PC-9 (cell line): ENCODE measurements around the gene SOWAHC. TPM values are rescaled to one million over a fixed set of nuclear protein-coding genes. Genes with fewer than 3 reads are reported as not detected.
"Not testable (repeated sequence)": the region's sequence is repeated elsewhere in the genome, so short reads cannot be mapped to it uniquely, and the experiment has no call there.

Experiments used
- BruUV-seq: library from RNA; stranded (reverse); fragments of 400-500 nt; replicated peaks from 2 replicates; lab custom pipeline; 2021; lab: Mats Ljungman, UMichigan
- CTCF ChIA-PET: fragments of 300-600 bp; sonication (Branson Sonifier 250); formaldehyde crosslinking; loops from one replicate; lab custom pipeline; 2022; ENCODE audit warnings: antibody characterized with exemption; lab: Charles Lee
- POLR2A ChIA-PET: fragments of 300-600 bp; sonication (Branson Sonifier 250); formaldehyde crosslinking; loops from one replicate; lab custom pipeline; 2022; ENCODE audit warnings: antibody characterized with exemption; ENCODE audit not compliant: unreplicated experiment; lab: Charles Lee
- DNase-seq, 2 experiments: peaks; one replicate each; pipeline versions ENCODE4 v3.0.0 to v3.0.0-alpha.2; 2015 to 2022; ENCODE audit warnings: mixed read lengths in 1 of 2
- H2AFZ ChIP-seq: fragments of 200-600 bp; sonication (generic); 2 replicates; pipeline ENCODE4 v1.8.1; 2017; ENCODE audit warnings: antibody characterized with exemption
- H3F3A ChIP-seq: fragments of 200-600 bp; sonication (generic); 2 replicates; pipeline ENCODE4 v1.8.1; 2017; ENCODE audit warnings: antibody characterized with exemption, mild to moderate bottlenecking, low read depth; ENCODE audit not compliant: insufficient read depth
- H3K27ac ChIP-seq: fragments of 200-600 bp; sonication (generic); 2 replicates; pipeline ENCODE4 v1.6.1; 2016; ENCODE audit warnings: mixed run types
- H3K27me3 ChIP-seq: fragments of 200-600 bp; sonication (generic); 2 replicates; pipeline ENCODE4 v1.6.1; 2016; ENCODE audit warnings: low read depth, mixed run types; ENCODE audit not compliant: insufficient read depth
- H3K36me3 ChIP-seq: fragments of 200-600 bp; sonication (generic); 2 replicates; pipeline ENCODE4 v1.6.1; 2016; ENCODE audit warnings: low read depth, mixed run types
- H3K4me1 ChIP-seq: fragments of 200-600 bp; sonication (generic); replicated peaks from 2 replicates; pipeline ENCODE4 v1.6.1; 2016; ENCODE audit warnings: mixed run types; ENCODE audit not compliant: insufficient read depth
- H3K4me2 ChIP-seq: fragments of 200-600 bp; sonication (generic); 2 replicates; pipeline ENCODE4 v1.6.1; 2017; ENCODE audit warnings: mixed run types
- H3K4me3 ChIP-seq: fragments of 200-600 bp; sonication (generic); 2 replicates; pipeline ENCODE4 v1.6.1; 2016; ENCODE audit warnings: mixed run types
- H3K79me2 ChIP-seq: fragments of 200-600 bp; sonication (generic); 2 replicates; pipeline ENCODE4 v1.6.1; 2017; ENCODE audit warnings: low read depth, mixed run types
- H3K9me2 ChIP-seq: fragments of 200-600 bp; sonication (generic); 2 replicates; pipeline ENCODE4 v1.8.1; 2017; ENCODE audit warnings: mild to moderate bottlenecking; ENCODE audit not compliant: insufficient read depth
- H3K9me3 ChIP-seq: fragments of 200-600 bp; sonication (generic); 2 replicates; pipeline ENCODE4 v1.8.1; 2016; ENCODE audit warnings: low read depth; ENCODE audit not compliant: insufficient read depth
- H4K20me1 ChIP-seq: fragments of 200-600 bp; sonication (generic); 2 replicates; pipeline ENCODE4 v1.8.1; 2017; ENCODE audit not compliant: insufficient read depth
- CTCF ChIP-seq: fragments of 200-600 bp; sonication (generic); conservative IDR thresholded peaks from 2 replicates; pipeline ENCODE4 v1.6.1; 2017; ENCODE audit warnings: mixed run types, antibody characterized with exemption, mild to moderate bottlenecking, moderate library complexity
- EZH2 ChIP-seq: fragments of 200-600 bp; sonication (generic); IDR thresholded peaks from 2 replicates; pipeline ENCODE4 v1.8.0; 2017; ENCODE audit warnings: antibody characterized with exemption, low read depth
- intact Hi-C: fragments of 100-400 bp; cut with micrococcal nuclease; formaldehyde crosslinking; loops from one replicate; pipeline ENCODE4 v1.10.0; 2022; ENCODE audit not compliant: unreplicated experiment
- total RNA-seq: library from RNA; stranded (reverse); gene quantifications from 2 replicates; pipeline ENCODE4 v1.2.3, GENCODE V29; 2021

SOWAHC gene
- total RNA-seq, 1 experiment from 2014 or later, result 14.3 TPM

DNA sequence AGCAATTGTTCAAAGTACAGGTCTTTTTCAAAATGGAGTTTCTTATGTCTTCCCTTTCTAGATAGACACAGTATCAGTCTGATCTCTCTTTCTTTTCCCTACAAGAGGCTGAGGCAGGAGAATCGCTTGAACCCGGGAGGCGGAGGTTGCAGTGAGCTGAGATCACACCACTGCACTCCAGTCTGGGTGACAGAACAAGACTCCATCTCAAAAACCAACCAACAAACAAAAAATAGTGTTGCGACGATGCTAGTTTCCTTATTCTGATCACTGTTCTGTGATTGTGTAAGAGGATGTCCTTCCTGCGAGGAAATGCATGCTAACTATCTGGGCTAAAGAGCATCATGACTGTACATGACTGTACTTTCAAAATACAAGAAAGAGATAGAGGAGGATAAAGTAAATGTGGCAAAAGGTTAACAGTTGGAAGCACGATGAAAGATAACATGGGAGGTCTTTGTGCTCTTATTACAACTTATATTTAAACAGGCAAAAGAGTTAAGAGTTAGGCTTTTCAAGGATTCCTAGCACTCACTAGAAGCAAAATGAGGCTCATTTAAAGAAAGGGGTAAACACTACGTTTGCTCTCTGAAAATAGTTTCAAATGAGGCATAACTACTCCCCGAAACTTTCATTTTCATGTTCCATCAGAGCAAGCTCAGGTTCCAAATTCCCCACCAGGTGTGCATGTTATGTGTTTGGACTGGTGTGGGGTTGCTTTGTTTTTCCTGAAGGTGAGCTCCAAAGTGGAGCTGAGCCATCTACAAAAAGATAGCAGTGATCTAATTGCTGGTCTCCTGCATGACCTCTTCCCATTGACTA, 23.8 kb downstream of the SOWAHC start:
- Histone ChIP-seq H3K4me2 (peak overlapping the region; percentile 59), H3K27ac (peak overlapping the region; percentile 55), H3F3A (peaks cover 16% of the 10 kb centered on the region), H3K36me3 (no peaks in the 10 kb centered on the region), H2AFZ (0 out of 2 replicates have a peak overlapping the region, but pooled peaks have one; percentile 12), H4K20me1 (no peaks in the 10 kb centered on the region), H3K79me2 (no peaks in the 10 kb centered on the region), H3K9me2 (no peaks in the 10 kb centered on the region), H3K4me1 (peaks cover 31% of the 10 kb centered on the region), H3K27me3 (no peaks in the 10 kb centered on the region), H3K9me3 (peaks cover 4% of the 10 kb centered on the region; the same call in 1 of the 2 replicates), H3K4me3 (no peak overlapping the region; the same call in 1 of the 2 replicates)
- intact Hi-C loops, result no loop called here
- ChIA-PET CTCF (no interaction called here), POLR2A (no interaction called here)
- DNase-seq, result peak in 1 of 2 experiments; percentile 73
- TF ChIP-seq EZH2 (no peak), CTCF (no peak)
- no TSS peak for BruUV-seq

DNA sequence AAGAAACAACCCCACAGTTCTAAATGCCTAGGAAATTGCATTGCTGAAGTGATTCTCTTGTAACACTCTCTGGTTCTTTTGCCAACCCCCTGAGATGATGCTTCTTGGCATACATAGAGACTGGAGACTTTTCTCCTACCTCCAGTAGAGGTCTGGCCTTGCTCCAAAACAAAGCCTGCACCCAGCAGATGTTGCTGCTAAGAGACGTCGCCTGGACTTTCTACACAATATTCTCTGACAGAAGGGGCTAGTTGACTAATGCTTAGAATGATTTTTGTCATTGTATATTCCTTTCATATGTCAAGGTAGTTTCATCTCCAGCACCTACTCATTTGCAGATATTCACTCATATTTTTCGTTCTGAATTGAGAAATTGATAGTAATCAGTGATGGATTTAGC, 24.6 kb downstream of the SOWAHC start:
- no peak for DNase-seq
- Histone ChIP-seq H3F3A (peaks cover 20% of the 10 kb centered on the region), H3K79me2 (no peaks in the 10 kb centered on the region), H4K20me1 (no peaks in the 10 kb centered on the region), H3K36me3 (no peaks in the 10 kb centered on the region), H3K9me3 (peaks cover 4% of the 10 kb centered on the region; the same call in 1 of the 2 replicates), H3K27me3 (no peaks in the 10 kb centered on the region), H2AFZ (no peak overlapping the region), H3K9me2 (no peaks in the 10 kb centered on the region), H3K4me3 (no peak overlapping the region), H3K4me2 (no peak overlapping the region), H3K4me1 (peaks cover 34% of the 10 kb centered on the region), H3K27ac (0 out of 2 replicates have a peak overlapping the region, but pooled peaks have one; percentile 55)
- ChIA-PET CTCF (no interaction called here), POLR2A (no interaction called here)
- intact Hi-C loops, result no loop called here
- no peak for TF ChIP-seq EZH2
- no peak for TF ChIP-seq CTCF
- no TSS peak for BruUV-seq

DNA sequence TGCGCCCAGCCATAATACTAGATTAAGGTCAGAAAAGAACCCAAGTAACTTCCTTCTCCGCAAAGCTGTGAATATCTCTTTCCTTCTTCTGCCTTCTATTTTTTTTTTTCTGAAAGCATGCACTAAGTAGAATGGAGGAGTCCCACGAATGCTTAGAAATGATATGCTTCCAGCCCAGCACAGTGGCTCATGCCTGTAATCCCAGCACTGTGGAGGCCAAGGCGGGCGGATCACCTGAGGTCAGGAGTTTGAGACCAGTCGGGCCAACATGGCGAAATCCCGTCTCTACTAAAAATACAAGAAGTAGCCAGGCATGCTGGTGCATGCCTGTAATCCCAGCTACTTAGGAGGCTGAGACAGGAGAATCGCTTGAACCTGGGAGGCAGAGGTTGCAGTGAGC, 25.8 kb downstream of the SOWAHC start:
- intact Hi-C loops, result loop anchor here (10.0 kb wide), 1 partner anchor 55 kb away; no protein-coding TSS in a partner anchor
- H3K4me3 ChIP-seq, H2AFZ ChIP-seq, DNase-seq, BruUV-seq, H3K27me3 ChIP-seq, H3K4me2 ChIP-seq, H4K20me1 ChIP-seq, H3K9me2 ChIP-seq, H3K79me2 ChIP-seq, H3K27ac ChIP-seq, H3K36me3 ChIP-seq, H3K9me3 ChIP-seq, CTCF ChIA-PET, POLR2A ChIA-PET: not testable (repeated sequence)
- Histone ChIP-seq H3F3A (peaks cover 31% of the 10 kb centered on the region), H3K4me1 (peaks cover 46% of the 10 kb centered on the region)
